ENCODE results near the gene CABCOCO1.
"Not testable (repeated sequence)": the region's sequence is repeated elsewhere in the genome, so short reads cannot be mapped to it uniquely, and the experiment has no call there.

CABCOCO1 gene

DNA sequence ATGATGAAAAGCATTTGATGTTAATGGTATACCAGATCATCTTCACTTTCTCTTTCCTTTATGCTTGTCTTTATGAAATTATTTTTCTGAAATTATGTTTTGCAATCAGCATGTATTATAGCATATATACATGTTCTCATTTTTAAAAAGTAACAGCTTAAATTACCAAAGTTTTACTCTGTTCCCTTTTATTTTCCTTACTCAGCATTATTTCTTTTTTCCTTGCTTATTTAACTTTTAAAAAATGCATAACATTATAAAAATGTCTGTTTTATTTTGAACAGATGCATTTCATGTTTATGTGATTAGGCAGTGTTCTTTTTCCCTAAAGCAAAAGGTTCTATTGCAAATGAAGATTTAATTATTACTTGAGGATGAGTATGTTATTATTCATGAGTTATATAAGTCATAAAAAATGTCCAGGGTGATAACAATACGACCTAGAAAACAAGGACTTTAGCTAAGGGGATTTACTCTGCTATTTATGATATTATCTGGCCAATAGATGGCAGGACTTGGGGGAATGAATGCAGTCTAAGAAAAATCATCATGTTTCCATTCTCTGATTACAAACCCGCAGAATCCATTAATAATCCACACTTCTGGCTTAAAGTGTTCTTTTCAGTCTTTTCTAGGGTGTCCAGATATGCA lies 38.5 kb downstream of the CABCOCO1 start:
- ATAC-seq (replicated peaks; ENCODE audit: extremely low read depth, poor library complexity, severe bottlenecking) (no peak), DNase-seq (ENCODE audit: low spot score in 2 of 2) (no peak)
- H3K9me3 Mint-ChIP-seq, result no peaks in the 10 kb centered on the region
- H3K4me3 Mint-ChIP-seq, result no peak overlapping the region
- no peaks in the 10 kb centered on the region for H3K4me1 Mint-ChIP-seq
- H3K36me3 Mint-ChIP-seq (ENCODE audit: insufficient read depth), result no peaks in the 10 kb centered on the region
- H3K27me3 Mint-ChIP-seq, result peaks cover 20% of the 10 kb centered on the region
- H3K27ac Mint-ChIP-seq (ENCODE audit: low read depth), result no peak overlapping the region

DNA sequence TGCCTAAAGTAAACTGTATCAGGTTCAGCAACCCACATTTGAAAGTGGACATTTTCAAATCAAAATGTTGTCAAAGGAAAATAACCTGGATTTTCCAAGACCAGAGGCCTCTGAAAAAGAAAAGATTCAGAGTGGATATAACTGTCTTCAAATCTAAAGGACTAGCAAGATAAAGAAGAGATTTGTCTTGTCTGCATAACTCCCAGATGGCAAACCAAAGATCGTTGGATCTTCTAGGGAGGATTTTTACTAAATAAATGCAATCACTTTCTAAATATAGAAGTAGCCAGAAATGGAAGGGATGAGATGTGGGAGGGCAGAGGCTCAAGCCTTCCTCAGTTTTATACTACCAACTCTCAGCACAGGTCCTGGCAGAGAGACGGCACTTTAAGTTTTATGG lies 39.0 kb downstream of the CABCOCO1 start:
- no peaks in the 10 kb centered on the region for H3K36me3 Mint-ChIP-seq (ENCODE audit: insufficient read depth)
- ATAC-seq (replicated peaks; ENCODE audit: extremely low read depth, poor library complexity, severe bottlenecking) (no peak), DNase-seq (ENCODE audit: low spot score in 2 of 2) (no peak)
- H3K27me3 Mint-ChIP-seq, result peaks cover 21% of the 10 kb centered on the region
- no peaks in the 10 kb centered on the region for H3K9me3 Mint-ChIP-seq
- no peak overlapping the region for H3K27ac Mint-ChIP-seq (ENCODE audit: low read depth)
- no peak overlapping the region for H3K4me3 Mint-ChIP-seq
- no peaks in the 10 kb centered on the region for H3K4me1 Mint-ChIP-seq

DNA sequence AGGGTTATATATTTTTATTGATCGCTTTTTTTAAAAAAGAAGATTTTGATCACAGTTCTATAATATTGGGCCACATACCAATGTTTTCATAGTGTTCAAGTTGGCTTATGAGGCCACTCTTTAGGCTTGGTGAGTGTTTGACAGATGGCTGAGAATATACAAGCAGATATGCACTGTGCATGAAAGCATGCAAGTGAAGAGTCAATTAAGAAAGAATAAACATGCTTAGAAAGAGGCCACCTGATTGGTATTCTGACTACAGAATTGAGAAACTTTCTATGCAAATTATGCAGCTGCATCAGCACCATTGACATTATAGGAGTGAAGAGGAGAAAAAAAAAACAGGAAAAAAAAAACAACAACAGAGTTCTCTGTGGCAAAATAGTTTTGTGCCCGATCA lies 39.9 kb downstream of the CABCOCO1 start:
- H3K9me3 Mint-ChIP-seq, result no peaks in the 10 kb centered on the region

DNA sequence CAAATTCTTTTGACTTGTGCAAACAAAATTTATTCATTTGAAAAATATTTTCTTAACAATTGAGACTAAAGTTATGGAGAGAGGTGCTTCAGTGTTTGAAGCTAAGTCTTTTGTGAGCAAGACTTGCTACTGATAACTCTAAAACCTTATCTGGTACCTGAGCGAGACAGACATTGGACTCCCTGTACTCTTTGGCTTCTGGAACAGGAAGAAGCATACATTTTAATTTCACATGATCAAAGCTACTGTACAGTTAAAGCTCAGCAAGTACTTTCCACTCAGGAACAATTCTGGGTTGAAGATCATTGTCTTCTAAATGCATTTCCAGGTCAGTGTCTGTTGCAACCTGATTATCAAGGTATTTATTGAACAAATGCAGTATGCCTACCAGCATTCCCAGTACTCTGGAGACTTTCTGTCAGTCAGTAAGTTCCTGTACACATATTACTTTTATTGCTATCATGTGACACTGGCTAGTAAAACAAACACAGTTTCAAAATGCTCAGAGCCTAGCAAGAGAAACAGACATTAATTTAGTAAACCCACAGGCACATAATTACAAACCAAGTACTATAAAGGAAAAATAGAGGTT lies 42.4 kb downstream of the CABCOCO1 start:
- Mint-ChIP-seq H3K27me3 (peaks cover 32% of the 10 kb centered on the region), H3K27ac (ENCODE audit: low read depth) (no peak overlapping the region), H3K4me3 (no peak overlapping the region), H3K9me3 (no peaks in the 10 kb centered on the region), H3K4me1 (no peaks in the 10 kb centered on the region), H3K36me3 (ENCODE audit: insufficient read depth) (no peaks in the 10 kb centered on the region)
- DNase-seq (ENCODE audit: low spot score in 2 of 2) (no peak), ATAC-seq (replicated peaks; ENCODE audit: extremely low read depth, poor library complexity, severe bottlenecking) (no peak)

More for the DNA sequence above, 39.9 kb downstream of the CABCOCO1 start:
- ATAC-seq (replicated peaks; ENCODE audit: extremely low read depth, poor library complexity, severe bottlenecking) (no peak), DNase-seq (ENCODE audit: low spot score in 2 of 2) (no peak)
- no peaks in the 10 kb centered on the region for H3K36me3 Mint-ChIP-seq (ENCODE audit: insufficient read depth)
- H3K4me1 Mint-ChIP-seq, result no peaks in the 10 kb centered on the region
- no peak overlapping the region for H3K4me3 Mint-ChIP-seq
- H3K27ac Mint-ChIP-seq (ENCODE audit: low read depth), result no peak overlapping the region
- peaks cover 29% of the 10 kb centered on the region for H3K27me3 Mint-ChIP-seq

DNA sequence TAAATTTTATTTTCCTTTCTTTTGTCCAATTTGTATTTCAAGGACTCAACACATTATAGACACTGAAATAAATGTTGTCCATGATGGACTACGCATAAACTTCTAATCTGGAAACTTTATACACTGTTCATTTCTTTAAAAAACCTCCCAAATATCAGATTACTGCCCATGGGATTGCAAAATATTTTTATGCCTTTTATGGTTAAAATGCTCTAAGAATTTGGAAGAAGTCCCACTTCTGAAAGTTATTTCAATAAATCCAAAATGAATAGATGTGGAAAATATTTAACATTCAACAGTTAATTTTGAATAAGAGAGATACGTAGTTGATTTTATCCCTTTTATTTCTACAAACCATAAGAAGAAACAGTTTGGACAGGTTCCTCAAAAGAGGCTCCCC lies 46.1 kb downstream of the CABCOCO1 start:
- Mint-ChIP-seq H3K4me1 (no peaks in the 10 kb centered on the region), H3K4me3 (no peak overlapping the region), H3K27me3 (peaks cover 49% of the 10 kb centered on the region), H3K36me3 (ENCODE audit: insufficient read depth) (no peaks in the 10 kb centered on the region), H3K27ac (ENCODE audit: low read depth) (no peak overlapping the region), H3K9me3 (no peaks in the 10 kb centered on the region)
- ATAC-seq (replicated peaks; ENCODE audit: extremely low read depth, poor library complexity, severe bottlenecking) (no peak), DNase-seq (ENCODE audit: low spot score in 2 of 2) (no peak)

DNA sequence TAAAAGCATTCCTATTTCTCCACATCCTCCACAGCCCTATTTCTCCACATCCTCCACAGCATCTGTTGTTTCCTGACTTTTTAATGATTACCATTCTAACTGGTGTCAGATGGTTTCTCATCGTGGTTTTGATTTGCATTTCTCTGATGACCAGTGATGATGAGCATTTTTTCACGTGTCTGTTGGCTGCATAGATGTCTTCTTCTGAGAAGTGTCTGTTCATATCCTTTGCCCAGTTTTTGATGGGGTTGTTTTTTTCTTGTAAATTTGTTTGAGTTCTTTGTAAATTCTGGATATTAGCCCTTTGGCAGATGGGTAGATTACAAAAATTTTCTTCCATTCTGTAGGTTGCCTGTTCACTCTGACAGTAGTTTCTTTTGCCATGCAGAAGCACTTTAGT lies 49.4 kb downstream of the CABCOCO1 start:
- not testable (repeated sequence) for H3K4me1 Mint-ChIP-seq; H3K27ac Mint-ChIP-seq (ENCODE audit: low read depth); DNase-seq (ENCODE audit: low spot score in 2 of 2); ATAC-seq (replicated peaks; ENCODE audit: extremely low read depth, poor library complexity, severe bottlenecking); H3K36me3 Mint-ChIP-seq (ENCODE audit: insufficient read depth); H3K4me3 Mint-ChIP-seq; H3K9me3 Mint-ChIP-seq
- H3K27me3 Mint-ChIP-seq, result peaks cover 75% of the 10 kb centered on the region

DNA sequence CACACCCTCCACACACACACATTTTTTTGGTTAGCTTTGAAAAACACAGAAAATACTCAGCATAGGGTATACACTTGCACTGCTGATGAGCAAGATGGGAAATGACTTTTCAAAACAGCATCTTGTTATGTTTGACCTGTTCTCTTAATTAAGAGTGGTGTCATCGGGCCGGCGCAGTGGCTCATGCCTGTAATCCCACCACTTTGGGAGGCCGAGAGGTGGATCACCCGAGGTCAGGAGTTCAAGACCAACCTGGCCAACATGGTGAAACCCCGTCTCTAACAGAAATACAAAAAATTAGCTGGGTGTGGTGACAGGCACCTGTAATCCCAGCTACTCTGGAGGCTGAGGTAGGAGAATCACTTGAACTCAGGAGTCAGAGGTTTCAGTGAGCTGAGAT lies 56.7 kb downstream of the CABCOCO1 start:
- ATAC-seq (replicated peaks; ENCODE audit: extremely low read depth, poor library complexity, severe bottlenecking); H3K36me3 Mint-ChIP-seq (ENCODE audit: insufficient read depth); H3K4me3 Mint-ChIP-seq; DNase-seq (ENCODE audit: low spot score in 2 of 2); H3K4me1 Mint-ChIP-seq; H3K9me3 Mint-ChIP-seq; H3K27ac Mint-ChIP-seq (ENCODE audit: low read depth): not testable (repeated sequence)
- H3K27me3 Mint-ChIP-seq, result peaks cover 61% of the 10 kb centered on the region

DNA sequence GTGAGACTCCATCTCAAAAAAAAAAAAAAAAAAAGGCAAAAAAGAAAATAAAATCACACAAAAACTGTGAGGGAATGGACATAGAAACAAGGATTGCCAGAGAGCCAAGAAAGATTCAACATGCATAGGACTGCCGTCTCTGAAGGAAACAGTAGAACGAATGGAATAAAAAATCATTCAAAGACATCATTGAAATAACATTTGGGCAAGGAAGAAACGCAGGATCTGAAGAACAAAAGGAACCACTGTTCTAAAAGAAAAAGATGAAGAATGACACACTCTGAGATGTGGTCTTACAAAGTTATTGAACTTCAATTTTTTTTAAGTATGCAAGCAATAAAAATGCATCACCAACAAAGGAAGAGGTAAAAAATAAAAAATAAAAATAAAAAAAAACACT lies 57.2 kb downstream of the CABCOCO1 start:
- no peak overlapping the region for H3K27ac Mint-ChIP-seq (ENCODE audit: low read depth)
- H3K9me3 Mint-ChIP-seq, result no peaks in the 10 kb centered on the region
- H3K4me3 Mint-ChIP-seq, result no peak overlapping the region
- no peaks in the 10 kb centered on the region for H3K36me3 Mint-ChIP-seq (ENCODE audit: insufficient read depth)
- H3K4me1 Mint-ChIP-seq, result no peaks in the 10 kb centered on the region
- DNase-seq (ENCODE audit: low spot score in 2 of 2) (no peak), ATAC-seq (replicated peaks; ENCODE audit: extremely low read depth, poor library complexity, severe bottlenecking) (no peak)
- H3K27me3 Mint-ChIP-seq, result peaks cover 56% of the 10 kb centered on the region

DNA sequence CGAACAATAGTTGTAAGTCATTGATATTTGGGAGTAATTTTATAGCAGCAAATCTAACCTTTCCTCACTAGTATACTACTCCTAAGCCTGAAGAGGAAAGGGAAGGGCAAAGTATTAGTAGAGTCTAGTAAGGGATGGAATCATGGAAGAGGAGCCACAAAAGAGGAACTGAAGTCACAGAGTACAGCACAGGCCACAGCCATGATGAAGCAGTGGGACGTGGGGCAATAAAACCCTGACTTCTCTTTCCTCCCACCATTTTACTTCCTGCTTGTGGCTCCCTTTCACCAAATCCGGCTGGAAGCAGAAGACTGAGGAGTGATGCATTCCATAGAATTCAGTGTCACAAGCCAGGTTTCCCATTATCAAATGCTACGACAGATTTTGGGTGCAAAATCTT lies 58.7 kb downstream of the CABCOCO1 start:
- H3K9me3 Mint-ChIP-seq, result no peaks in the 10 kb centered on the region
- H3K36me3 Mint-ChIP-seq (ENCODE audit: insufficient read depth), result no peaks in the 10 kb centered on the region
- no peak overlapping the region for H3K4me3 Mint-ChIP-seq
- no peak overlapping the region for H3K27ac Mint-ChIP-seq (ENCODE audit: low read depth)
- DNase-seq (ENCODE audit: low spot score in 2 of 2), result no peak
- no peaks in the 10 kb centered on the region for H3K4me1 Mint-ChIP-seq
- no peak for ATAC-seq (replicated peaks; ENCODE audit: extremely low read depth, poor library complexity, severe bottlenecking)
- peaks cover 41% of the 10 kb centered on the region for H3K27me3 Mint-ChIP-seq

DNA sequence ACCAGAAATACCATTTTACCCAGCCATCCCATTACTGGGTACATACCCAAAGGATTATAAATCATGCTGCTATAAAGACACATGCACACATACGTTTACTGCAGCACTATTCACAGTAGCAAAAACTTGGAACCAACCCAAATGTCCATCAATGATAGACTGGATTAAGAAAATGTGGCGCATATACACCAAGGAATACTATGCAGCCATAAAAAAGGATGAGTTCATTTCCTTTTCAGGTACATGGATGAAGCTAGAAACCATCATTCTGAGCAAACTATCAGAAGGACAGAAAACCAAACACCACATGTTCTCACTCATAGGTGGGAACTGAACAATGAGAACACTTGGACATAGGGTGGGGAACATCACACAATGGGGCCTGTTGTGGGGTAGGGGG lies 62.5 kb downstream of the CABCOCO1 start:
- ATAC-seq (replicated peaks; ENCODE audit: extremely low read depth, poor library complexity, severe bottlenecking); H3K27ac Mint-ChIP-seq (ENCODE audit: low read depth); H3K9me3 Mint-ChIP-seq; H3K4me1 Mint-ChIP-seq; H3K4me3 Mint-ChIP-seq; DNase-seq (ENCODE audit: low spot score in 2 of 2); H3K36me3 Mint-ChIP-seq (ENCODE audit: insufficient read depth): not testable (repeated sequence)
- H3K27me3 Mint-ChIP-seq, result peaks cover 38% of the 10 kb centered on the region

DNA sequence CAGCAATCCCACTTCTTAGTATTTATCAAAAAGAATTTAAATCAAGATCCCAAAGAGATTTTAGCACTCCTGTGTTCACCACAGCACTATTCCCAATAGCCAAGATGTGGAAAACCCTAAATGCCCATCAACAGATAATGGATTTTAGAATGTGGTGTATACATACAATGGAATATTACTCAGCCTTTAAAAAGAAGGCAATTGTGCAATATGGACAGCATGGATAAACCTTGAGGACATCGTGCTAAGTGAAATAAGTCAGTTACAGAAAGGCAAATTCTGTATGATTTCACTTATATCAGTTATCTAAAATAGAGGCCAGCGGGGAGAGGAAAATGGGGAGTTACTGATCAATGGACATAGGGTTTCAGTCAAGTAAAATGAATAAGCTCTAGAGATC lies 66.9 kb downstream of the CABCOCO1 start:
- Mint-ChIP-seq H3K4me1 (no peaks in the 10 kb centered on the region), H3K36me3 (ENCODE audit: insufficient read depth) (no peaks in the 10 kb centered on the region), H3K9me3 (no peaks in the 10 kb centered on the region), H3K27ac (ENCODE audit: low read depth) (no peak overlapping the region), H3K4me3 (no peak overlapping the region), H3K27me3 (peaks cover 44% of the 10 kb centered on the region)
- DNase-seq (ENCODE audit: low spot score in 2 of 2) (no peak), ATAC-seq (replicated peaks; ENCODE audit: extremely low read depth, poor library complexity, severe bottlenecking) (no peak)

DNA sequence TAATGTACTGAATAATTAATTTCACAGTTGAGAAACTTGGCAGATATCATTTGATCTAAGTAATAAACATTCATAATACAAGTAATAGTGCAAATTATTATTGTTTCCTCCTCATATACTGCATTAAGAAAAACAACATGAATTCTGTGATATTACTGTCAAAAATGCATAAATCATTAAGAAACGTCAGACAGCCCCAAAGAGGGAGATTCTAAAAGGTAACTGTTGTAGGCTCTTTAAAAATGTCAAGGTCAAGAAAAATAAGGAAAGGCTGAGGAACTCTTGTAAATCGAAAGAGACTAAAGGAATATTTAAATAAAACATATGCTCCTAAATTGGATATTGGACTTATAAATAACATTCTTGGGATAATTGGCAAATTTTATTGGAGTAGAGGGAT lies 67.9 kb downstream of the CABCOCO1 start:
- Mint-ChIP-seq H3K36me3 (ENCODE audit: insufficient read depth) (no peaks in the 10 kb centered on the region), H3K4me3 (no peak overlapping the region), H3K27ac (ENCODE audit: low read depth) (no peak overlapping the region), H3K4me1 (no peaks in the 10 kb centered on the region), H3K9me3 (no peaks in the 10 kb centered on the region), H3K27me3 (peaks cover 54% of the 10 kb centered on the region)
- DNase-seq (ENCODE audit: low spot score in 2 of 2) (no peak), ATAC-seq (replicated peaks; ENCODE audit: extremely low read depth, poor library complexity, severe bottlenecking) (no peak)

DNA sequence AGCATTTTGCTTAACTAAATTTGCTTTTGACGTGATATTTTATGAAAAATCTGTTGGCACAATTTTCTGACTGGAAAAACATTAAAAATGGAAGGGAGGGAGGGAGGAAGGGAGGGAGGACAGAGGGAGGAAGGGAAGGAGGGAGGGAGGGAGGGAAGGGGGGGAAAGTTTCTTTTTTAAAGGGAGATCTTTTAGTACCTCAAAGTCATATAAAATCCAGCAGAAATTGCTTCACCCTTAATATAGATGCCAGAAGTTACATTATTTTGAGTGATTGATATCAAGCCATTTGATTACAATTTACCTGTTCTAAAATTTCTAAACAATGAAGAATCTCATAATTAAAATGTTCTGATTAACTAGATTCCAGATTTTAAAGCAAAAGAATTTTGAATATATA lies 68.9 kb downstream of the CABCOCO1 start:
- no peak for DNase-seq (ENCODE audit: low spot score in 2 of 2)

More for the DNA sequence above, 68.9 kb downstream of the CABCOCO1 start:
- Mint-ChIP-seq H3K27ac (ENCODE audit: low read depth) (no peak overlapping the region), H3K36me3 (ENCODE audit: insufficient read depth) (no peaks in the 10 kb centered on the region), H3K4me1 (no peaks in the 10 kb centered on the region), H3K4me3 (no peak overlapping the region), H3K9me3 (no peaks in the 10 kb centered on the region), H3K27me3 (peaks cover 64% of the 10 kb centered on the region)
- ATAC-seq (replicated peaks; ENCODE audit: extremely low read depth, poor library complexity, severe bottlenecking), result no peak
